AG10803 (cell line): ENCODE measurements around the gene TRIM41.

Experiments used
- DNase-seq: peaks from one replicate; pipeline ENCODE4 v3.0.0; 2010; ENCODE audit warnings: low read depth
- H3K4me3 ChIP-seq: 2 replicates; pipeline ENCODE4 v1.5.1; 2011; ENCODE audit warnings: mild to moderate bottlenecking, low read length, control low read depth
- TF ChIP-seq, protein P1 (sequence below): conservative IDR thresholded peaks from 2 replicates; pipeline ENCODE4 v1.5.1; 2011; ENCODE audit warnings: mild to moderate bottlenecking, low read length, control low read depth, inconsistent platforms

TRIM41 gene

DNA sequence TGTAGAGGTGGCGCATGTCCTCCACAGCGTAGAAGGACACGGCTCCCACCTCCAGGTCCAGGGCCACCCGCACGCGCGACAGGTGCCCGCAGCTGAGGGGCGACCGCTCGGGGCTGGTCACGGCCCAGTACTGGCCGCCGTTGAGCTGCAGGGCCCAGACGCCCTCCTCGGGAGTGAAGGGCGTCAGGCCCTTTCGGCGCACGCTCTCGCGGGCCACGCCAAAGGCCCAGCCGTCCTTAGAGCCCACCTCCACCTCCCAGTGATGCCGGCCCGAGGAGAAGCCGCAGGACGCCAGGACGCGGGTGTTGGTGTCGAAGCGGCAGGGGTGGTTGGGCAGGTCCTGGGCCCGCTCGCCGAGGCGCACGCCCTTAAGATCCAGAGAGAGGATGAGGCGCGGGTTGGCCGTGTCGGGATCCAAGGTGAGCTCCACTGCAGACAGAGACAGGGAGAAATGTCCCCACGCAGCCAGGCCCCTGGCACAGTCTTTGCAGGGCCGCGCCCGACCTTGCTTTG lies 27.8 kb upstream of the TRIM41 start:
- TF ChIP-seq, protein P1, sequence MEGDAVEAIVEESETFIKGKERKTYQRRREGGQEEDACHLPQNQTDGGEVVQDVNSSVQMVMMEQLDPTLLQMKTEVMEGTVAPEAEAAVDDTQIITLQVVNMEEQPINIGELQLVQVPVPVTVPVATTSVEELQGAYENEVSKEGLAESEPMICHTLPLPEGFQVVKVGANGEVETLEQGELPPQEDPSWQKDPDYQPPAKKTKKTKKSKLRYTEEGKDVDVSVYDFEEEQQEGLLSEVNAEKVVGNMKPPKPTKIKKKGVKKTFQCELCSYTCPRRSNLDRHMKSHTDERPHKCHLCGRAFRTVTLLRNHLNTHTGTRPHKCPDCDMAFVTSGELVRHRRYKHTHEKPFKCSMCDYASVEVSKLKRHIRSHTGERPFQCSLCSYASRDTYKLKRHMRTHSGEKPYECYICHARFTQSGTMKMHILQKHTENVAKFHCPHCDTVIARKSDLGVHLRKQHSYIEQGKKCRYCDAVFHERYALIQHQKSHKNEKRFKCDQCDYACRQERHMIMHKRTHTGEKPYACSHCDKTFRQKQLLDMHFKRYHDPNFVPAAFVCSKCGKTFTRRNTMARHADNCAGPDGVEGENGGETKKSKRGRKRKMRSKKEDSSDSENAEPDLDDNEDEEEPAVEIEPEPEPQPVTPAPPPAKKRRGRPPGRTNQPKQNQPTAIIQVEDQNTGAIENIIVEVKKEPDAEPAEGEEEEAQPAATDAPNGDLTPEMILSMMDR, result no peak
- H3K4me3 ChIP-seq, result no peak overlapping the region
- no peak for DNase-seq

DNA sequence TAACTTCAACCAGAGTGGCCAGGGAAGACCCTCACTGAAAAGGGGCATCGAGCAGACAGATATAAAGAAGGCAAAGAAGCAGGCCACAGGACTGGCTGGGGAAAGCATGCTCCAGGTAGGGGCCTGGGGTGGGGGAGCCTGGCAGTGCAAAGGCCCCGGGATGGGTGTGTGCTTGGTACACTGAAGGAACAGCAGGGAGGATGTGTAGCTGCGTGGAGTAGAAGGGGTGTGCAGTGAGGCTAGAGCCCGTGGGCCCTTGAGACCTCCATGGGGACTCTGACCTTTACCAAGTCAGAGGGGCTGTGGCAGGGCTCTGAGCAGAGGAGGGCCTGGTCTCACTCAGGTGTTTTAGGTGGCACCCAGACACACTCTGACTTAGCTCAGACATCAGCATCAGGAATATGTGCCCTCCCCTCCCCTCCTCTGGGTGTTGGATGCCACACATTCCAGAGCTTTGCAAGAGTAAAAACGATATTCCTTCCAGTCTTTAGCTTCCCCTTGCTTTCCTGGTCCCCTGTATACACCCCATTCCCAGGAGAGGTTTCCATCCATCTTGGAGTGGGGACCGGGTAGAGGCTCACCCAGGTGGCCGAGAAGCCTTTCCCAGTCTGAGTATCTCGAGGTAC lies 25.6 kb upstream of the TRIM41 start:
- no peak for DNase-seq
- TF ChIP-seq, protein P1, result no peak
- no peak overlapping the region for H3K4me3 ChIP-seq

DNA sequence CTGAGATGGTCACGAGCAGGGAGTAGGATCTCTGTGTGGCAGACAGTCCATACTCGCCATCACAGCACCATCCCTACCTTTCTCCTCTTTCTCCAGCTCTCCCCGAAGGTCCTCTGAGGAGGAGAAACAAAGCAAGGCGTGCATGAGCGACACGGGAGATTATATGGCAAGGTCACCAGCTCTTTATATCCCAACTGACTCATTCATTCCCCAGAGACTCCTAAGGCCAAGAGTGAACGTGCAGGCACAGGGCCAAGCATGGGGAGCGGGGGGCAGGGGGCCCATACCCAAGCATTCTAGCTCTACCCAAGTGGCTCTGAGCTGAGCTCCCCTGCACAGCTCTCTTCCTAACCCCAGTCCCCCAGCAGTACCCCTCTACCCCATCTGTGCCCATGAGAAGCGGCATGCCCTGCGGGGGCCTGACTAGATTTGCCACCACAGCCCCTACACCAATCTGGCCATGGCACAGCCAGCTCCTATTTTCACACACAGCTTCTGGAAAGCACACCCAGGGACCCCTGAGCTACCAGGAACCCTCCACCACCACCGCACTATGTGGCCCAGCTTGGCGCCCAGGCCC lies 24.9 kb upstream of the TRIM41 start:
- no peak overlapping the region for H3K4me3 ChIP-seq
- TF ChIP-seq, protein P1, result no peak
- no peak for DNase-seq

DNA sequence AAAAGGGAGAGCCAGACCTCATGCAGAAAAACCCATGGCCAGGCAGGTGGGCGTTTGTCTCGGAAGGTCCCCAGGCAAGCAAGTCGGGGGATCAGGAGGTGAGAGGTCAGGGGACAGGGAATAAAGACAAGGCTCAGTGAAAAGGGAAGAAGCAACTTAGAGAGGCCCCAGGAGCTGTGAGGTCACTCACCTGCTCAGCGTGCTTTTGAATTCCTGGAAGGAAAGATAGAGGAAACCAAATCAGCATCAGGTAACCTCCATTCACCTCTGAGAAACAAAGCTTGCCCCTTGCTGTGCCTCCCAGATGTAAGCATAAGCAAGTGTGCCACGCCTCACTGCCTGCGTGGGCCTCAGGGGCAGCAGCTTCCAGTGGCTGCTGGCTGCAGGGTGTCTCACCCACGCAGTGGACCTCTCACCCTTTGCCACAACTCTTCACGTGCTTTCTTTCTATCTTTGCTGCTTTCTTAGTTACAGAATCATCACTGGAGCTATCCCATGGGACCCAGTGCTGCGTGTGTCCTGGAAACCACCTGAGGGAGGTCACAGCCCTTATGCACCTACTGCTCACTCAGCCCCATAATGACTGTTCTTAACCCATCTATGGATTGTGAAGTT lies 24.1 kb upstream of the TRIM41 start:
- DNase-seq, result no peak
- H3K4me3 ChIP-seq, result no peak overlapping the region
- TF ChIP-seq, protein P1, result no peak

DNA sequence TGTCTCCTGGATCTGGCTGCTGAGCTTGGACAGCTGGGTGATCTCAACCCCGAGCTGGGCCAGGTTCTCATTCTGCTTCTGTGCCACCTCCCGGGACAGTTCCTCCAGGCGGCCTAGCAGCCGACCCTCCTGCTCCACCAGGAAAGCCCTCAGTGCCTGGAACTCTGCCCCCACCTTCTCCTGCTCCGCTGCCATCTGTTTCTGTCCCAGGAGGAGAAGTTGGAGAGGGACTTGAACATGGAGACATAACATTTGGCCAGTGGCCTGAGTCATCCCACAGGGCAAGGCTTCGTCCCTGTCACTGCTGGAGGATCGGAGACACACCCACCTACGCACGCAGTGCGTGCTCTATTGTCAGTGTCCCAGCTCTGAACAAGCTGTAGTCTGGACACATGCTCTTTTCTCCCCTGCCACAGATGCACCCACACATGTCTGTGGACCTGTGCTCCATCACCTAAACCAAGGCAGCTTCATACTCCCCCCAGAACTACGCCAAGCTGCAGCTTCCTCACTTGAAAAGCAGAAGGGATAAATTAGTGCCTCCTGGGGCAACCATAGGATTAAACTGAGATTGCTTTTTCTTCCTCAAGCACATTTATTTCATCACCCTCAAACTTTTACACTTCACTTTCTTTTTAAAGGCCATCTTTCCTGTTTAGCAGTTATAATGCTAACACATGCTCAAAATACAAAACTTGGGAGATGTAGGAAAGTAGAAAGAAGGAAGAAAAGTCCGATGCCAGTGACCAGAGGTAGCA lies 23.0 kb upstream of the TRIM41 start:
- DNase-seq, result no peak
- no peak overlapping the region for H3K4me3 ChIP-seq
- TF ChIP-seq, protein P1, result no peak

DNA sequence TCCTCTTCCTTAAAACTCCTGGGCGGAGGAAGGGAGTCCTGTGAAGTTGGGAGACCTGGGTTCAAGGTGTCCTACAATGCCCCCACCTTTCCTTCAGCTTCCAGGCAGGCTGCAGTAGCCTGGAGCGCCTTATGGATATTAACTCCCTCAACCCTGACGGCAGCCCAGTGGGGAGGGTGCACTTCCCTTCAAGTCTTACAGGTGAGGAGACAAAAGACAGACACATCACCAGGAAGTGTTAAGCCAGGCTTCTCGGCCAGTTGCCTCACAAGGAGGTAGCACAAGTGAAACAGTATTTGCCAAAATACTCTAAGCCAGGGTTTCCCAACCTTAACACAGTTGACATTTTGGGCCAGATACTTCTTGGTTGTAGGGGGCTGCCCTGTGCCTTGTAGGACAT lies 22.3 kb upstream of the TRIM41 start:
- no peak overlapping the region for H3K4me3 ChIP-seq
- TF ChIP-seq, protein P1, result no peak
- DNase-seq, result no peak
